Measurements from ENCODE around the gene GRK3.
"Not testable (repeated sequence)": the region's sequence is repeated elsewhere in the genome, so short reads cannot be mapped to it uniquely, and the experiment has no call there.

GRK3 gene

GRCh38 chr22:25564320-25564978 is at the start of gene GRK3:
GRK3 (plus strand) TSS chr22:25564675; CDS start chr22:25565041, 366 bp downstream.
- Mint-ChIP-seq H3K4me3 (peak within 1 kb of the TSS; percentile 86), H3K36me3 (ENCODE audit: low read depth) (no peaks in the 10 kb centered on the region), H3K27me3 (peaks cover 9% of the 10 kb centered on the region), H3K4me1 (peaks cover 59% of the 10 kb centered on the region), H3K27ac (peak within 1 kb of the TSS; percentile 82), H3K9me3 (no peaks in the 10 kb centered on the region)
- peak; percentile 74 for ATAC-seq
- DNase-seq: peak; percentile 77

DNA sequence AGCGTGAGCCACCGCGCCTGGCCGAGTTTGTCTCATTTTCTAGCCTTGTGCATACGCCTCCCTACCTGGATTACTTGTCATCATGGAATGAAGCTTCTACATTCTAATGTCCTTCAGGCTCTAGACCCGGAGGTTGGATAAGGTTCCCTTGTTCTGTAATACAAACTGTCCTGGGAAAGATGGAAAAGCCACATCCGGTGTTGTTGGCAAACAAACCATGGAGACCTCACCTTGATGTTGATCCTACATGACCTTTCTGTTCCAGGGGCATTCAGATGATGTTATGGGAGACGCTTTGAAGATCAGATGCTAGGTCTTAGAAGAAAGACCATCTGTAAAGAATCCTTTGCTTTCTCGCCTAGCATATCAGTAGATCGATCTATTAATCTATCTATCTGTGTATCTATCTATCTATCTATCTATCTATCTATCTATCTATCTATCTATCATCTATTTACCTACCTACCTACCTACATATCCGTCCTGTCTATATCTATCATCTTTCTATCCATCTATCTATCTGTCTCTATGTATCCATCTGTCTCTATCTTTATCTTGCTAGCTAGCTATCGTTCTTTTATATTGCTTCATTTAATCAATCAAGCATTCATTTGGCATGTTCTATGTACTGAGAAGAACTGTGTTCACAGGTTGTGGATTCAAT is 46.3 kb upstream of the GRK3 start:
- H3K4me1 Mint-ChIP-seq: no peaks in the 10 kb centered on the region
- H3K27ac Mint-ChIP-seq: no peak overlapping the region
- H3K4me3 Mint-ChIP-seq: no peak overlapping the region
- ATAC-seq (no peak), DNase-seq (no peak)
- peaks cover under 1% of the 10 kb centered on the region for H3K27me3 Mint-ChIP-seq
- peaks cover 4% of the 10 kb centered on the region for H3K36me3 Mint-ChIP-seq (ENCODE audit: low read depth)
- H3K9me3 Mint-ChIP-seq: no peaks in the 10 kb centered on the region

- no peak for ATAC-seq
- H3K27ac Mint-ChIP-seq: no peak overlapping the region
- peaks cover 4% of the 10 kb centered on the region for H3K36me3 Mint-ChIP-seq (ENCODE audit: low read depth)
- H3K4me1 Mint-ChIP-seq: no peaks in the 10 kb centered on the region
- no peak for DNase-seq
- H3K4me3 Mint-ChIP-seq: no peak overlapping the region
- peaks cover 15% of the 10 kb centered on the region for H3K9me3 Mint-ChIP-seq
- peaks cover 14% of the 10 kb centered on the region for H3K27me3 Mint-ChIP-seq
Measured at GRCh38 chr22:25525376-25525775, 39.1 kb upstream of the GRK3 start.

DNA sequence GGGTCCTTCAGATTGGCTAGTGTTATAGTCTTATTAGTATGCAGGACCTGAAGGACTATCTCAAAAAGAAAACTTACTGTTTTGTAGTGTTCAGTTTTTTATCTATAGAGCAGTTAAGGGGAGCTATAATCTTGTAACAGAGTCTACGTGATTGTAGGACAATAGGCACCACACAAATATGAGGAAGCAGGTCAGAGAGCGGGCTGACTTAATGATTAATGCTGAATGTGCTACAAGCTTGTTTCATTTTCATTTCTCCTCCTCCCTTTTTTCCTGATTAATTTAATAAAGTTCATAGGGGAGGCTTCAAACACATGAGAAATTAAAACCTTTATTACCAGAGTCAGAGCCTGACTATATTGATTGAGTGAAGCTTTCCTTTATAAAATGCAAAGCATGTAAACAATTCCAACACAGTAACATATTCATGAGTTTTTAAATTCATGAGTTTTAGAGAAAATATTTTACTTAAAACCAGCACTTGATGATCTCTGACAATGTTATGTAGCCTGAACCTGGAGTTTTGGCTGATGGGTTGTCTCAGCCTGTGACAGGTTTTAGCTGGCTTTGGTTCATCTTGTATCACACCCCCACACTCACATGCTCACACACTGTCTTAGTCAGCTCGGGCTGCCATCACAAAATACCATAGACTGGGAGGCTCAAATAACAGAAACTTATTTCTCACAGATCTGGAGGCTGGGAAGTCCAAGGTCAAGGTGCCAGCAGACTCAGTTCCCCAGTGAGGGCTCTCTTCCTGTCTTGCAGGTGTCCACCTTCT is 38.5 kb upstream of the GRK3 start:
- peaks cover 17% of the 10 kb centered on the region for H3K27me3 Mint-ChIP-seq
- ATAC-seq; DNase-seq; H3K4me3 Mint-ChIP-seq; H3K4me1 Mint-ChIP-seq; H3K36me3 Mint-ChIP-seq (ENCODE audit: low read depth); H3K27ac Mint-ChIP-seq: not testable (repeated sequence)
- peaks cover 15% of the 10 kb centered on the region for H3K9me3 Mint-ChIP-seq

DNA sequence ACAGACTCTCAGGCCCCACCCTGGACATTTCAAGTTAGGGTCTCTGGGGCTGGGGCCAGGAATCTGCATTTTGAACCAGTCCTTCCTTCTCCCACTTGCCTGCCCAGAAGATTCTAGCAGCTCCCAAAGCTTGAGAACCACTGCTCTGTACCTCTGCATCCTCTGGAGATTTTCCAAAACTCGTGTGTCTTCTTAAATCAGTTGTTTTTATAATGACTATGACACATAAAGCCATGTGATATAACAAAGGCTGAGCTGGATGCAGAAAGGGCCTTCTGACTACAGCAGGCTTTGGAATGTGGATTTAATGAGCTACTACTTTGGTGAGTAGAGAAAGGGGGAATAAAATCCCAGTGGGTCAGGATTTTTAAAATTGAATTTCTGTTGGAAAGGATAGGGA is 37.5 kb upstream of the GRK3 start:
- H3K27ac Mint-ChIP-seq; DNase-seq; H3K36me3 Mint-ChIP-seq (ENCODE audit: low read depth); H3K4me1 Mint-ChIP-seq; H3K4me3 Mint-ChIP-seq; ATAC-seq: not testable (repeated sequence)
- peaks cover 22% of the 10 kb centered on the region for H3K27me3 Mint-ChIP-seq
- H3K9me3 Mint-ChIP-seq: peaks cover 15% of the 10 kb centered on the region

GRCh38 chr22:25528068-25528467 is 36.4 kb upstream of the GRK3 start:
- H3K4me1 Mint-ChIP-seq; H3K36me3 Mint-ChIP-seq (ENCODE audit: low read depth); DNase-seq; H3K4me3 Mint-ChIP-seq; ATAC-seq; H3K27ac Mint-ChIP-seq: not testable (repeated sequence)
- Mint-ChIP-seq H3K27me3 (peaks cover 22% of the 10 kb centered on the region), H3K9me3 (peaks cover 15% of the 10 kb centered on the region)

DNA sequence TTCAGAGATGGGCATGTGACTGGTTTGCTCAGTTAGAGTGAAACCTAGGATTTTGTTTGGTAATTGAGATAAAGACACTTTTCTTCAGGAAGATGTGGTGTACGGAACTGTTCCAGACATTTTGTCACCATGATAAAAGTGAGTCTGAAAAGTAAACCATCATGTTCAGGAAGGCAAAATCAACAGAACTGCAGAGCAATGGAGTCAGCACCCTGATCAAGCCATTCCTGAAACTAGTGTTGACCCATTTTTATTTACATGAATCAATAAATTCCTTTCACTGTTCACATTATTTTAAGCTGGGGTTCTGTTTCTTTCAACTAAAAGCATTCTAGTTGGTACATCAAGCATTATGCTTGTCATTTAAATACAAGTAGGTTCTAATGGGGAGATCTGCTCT is 35.4 kb upstream of the GRK3 start:
- not testable (repeated sequence) for H3K36me3 Mint-ChIP-seq (ENCODE audit: low read depth); H3K27ac Mint-ChIP-seq; ATAC-seq; H3K4me3 Mint-ChIP-seq; H3K4me1 Mint-ChIP-seq; DNase-seq
- H3K9me3 Mint-ChIP-seq: peaks cover 15% of the 10 kb centered on the region
- peaks cover 22% of the 10 kb centered on the region for H3K27me3 Mint-ChIP-seq

DNA sequence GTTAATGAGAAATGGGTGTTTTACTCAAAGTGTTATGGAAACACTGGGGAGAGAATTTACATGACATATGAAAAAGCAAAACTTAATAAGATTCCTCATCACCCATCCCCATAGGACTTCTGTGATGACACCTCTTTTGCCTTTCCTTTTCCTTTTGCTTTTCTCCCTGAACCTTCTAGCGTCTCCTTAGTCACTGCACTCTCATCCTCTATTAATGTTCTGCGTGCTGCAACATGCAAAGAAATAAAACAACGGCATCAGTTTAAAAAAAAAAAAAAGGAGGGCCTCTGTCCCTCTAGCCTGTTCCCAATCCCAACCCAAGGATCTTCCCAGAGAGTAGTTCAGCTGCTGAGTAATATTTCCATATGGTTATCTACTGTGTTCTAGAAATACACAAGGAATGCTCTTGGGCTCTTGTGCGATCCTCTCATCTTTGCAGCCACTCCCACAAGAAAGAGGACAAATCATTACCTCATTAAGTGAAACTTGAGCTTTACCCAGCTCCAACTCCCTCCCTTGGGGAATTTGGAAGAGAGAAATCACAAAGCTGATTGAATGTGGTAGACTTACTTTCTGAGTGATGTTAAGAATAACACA is 34.8 kb upstream of the GRK3 start:
- Mint-ChIP-seq H3K9me3 (peaks cover 12% of the 10 kb centered on the region), H3K27me3 (peaks cover 24% of the 10 kb centered on the region)
- not testable (repeated sequence) for H3K4me3 Mint-ChIP-seq; ATAC-seq; H3K27ac Mint-ChIP-seq; DNase-seq; H3K36me3 Mint-ChIP-seq (ENCODE audit: low read depth); H3K4me1 Mint-ChIP-seq

DNA sequence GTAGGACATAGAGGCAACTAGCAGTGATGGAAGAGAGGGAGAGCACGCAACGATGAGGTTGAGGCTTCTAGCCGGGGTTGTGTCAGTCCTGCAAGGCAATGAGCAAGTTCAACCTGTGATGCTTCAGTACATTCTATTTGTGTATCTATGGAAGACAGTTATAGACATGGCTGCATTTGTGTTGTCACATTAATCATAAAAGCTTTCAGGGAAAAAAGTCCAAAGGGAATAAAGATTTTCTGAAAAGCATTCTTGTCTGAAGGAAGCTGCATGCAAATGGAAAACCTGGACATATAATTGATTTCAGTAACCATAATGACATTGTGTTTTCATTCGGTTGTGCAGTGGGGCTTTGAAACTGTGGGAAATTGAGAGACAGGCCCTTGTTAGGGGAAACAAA is 32.8 kb upstream of the GRK3 start:
- H3K4me3 Mint-ChIP-seq; ATAC-seq; DNase-seq; H3K27ac Mint-ChIP-seq; H3K4me1 Mint-ChIP-seq; H3K9me3 Mint-ChIP-seq; H3K36me3 Mint-ChIP-seq (ENCODE audit: low read depth): not testable (repeated sequence)
- H3K27me3 Mint-ChIP-seq: peaks cover 24% of the 10 kb centered on the region

GRCh38 chr22:25534724-25535123 is 29.8 kb upstream of the GRK3 start:
- peaks cover 16% of the 10 kb centered on the region for H3K27me3 Mint-ChIP-seq
- ATAC-seq (no peak), DNase-seq (no peak)

GRCh38 chr22:25536589-25536988 is 27.9 kb upstream of the GRK3 start:
- no peaks in the 10 kb centered on the region for H3K9me3 Mint-ChIP-seq
- no peak overlapping the region for H3K4me3 Mint-ChIP-seq
- DNase-seq (no peak), ATAC-seq (no peak)
- H3K27ac Mint-ChIP-seq: no peak overlapping the region
- H3K36me3 Mint-ChIP-seq (ENCODE audit: low read depth): no peaks in the 10 kb centered on the region
- H3K27me3 Mint-ChIP-seq: peaks cover 4% of the 10 kb centered on the region
- H3K4me1 Mint-ChIP-seq: no peaks in the 10 kb centered on the region

More at GRCh38 chr22:25534724-25535123, 29.8 kb upstream of the GRK3 start:
- Mint-ChIP-seq H3K9me3 (no peaks in the 10 kb centered on the region), H3K36me3 (ENCODE audit: low read depth) (no peaks in the 10 kb centered on the region), H3K4me3 (no peak overlapping the region), H3K27ac (no peak overlapping the region), H3K4me1 (no peaks in the 10 kb centered on the region)

- DNase-seq: no peak
Measured at GRCh38 chr22:25540166-25540907, 24.1 kb upstream of the GRK3 start.

DNA sequence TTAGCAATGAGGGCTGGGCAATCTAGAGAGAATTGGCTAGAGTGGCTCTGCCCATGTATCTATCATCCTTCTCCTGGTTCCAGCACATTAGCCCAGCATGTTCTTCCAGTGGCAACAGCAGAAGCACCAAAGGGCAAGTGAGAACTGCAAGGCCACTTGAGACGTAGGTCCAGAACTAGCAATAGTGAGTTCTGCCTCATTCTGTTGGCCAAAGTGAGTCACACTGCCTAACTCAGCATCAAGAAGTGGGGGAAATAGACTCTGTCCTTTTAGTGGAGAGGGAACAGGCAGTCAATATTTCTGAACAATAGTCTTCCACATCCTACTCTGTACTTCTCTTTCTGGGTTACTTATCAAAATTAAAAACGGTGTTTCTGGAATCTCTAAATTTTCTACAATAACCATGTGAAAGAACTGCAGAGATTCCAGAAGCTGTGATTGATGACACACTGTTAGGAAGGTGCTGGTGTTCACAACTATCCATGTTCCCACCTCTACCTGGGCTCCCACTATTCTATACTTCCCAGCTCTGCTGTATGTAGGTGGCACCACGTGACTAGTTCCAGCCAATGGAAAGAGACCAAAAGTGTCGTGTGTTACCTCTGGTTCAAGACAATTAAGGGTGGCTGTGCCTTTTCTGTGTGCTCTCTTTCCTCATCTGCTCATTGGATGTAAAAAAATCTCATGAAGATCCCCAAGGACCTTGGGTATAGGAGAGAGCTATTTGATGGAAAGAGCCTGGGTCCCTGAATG is 23.4 kb upstream of the GRK3 start:
- peaks cover 1% of the 10 kb centered on the region for H3K27me3 Mint-ChIP-seq
- no peak for DNase-seq
- H3K4me1 Mint-ChIP-seq: peaks cover 6% of the 10 kb centered on the region
- no peaks in the 10 kb centered on the region for H3K36me3 Mint-ChIP-seq (ENCODE audit: low read depth)
- H3K4me3 Mint-ChIP-seq: no peak overlapping the region
- H3K9me3 Mint-ChIP-seq: no peaks in the 10 kb centered on the region
- no peak overlapping the region for H3K27ac Mint-ChIP-seq
- ATAC-seq: no peak

More at GRCh38 chr22:25540166-25540907, 24.1 kb upstream of the GRK3 start:
- Mint-ChIP-seq H3K4me3 (no peak overlapping the region), H3K27me3 (peaks cover 1% of the 10 kb centered on the region), H3K4me1 (peaks cover 6% of the 10 kb centered on the region), H3K9me3 (no peaks in the 10 kb centered on the region), H3K36me3 (ENCODE audit: low read depth) (no peaks in the 10 kb centered on the region), H3K27ac (no peak overlapping the region)
- no peak for ATAC-seq

Measured in activated naive CD8-positive, alpha-beta T cell treated with anti-CD3 and anti-CD28 coated beads, Interleukin-2, amount 50 U/mL, for 24 hours (primary cell).